Mucosa of rectum (tissue), 2 donors: ENCODE data around the gene HSPB6.

Experiments
- H3K27ac ChIP-seq, 2 donors: one replicate each; pipeline ENCODE4 v1.7.0; 2013; ENCODE audit warnings: inconsistent platforms in 2 of 2, low read depth in 2 of 2, low read length in 2 of 2
- H3K27me3 ChIP-seq, 2 donors: one replicate each; pipeline ENCODE4 v1.7.0; 2013; ENCODE audit warnings: low read length in 2 of 2; ENCODE audit not compliant: control insufficient read depth in 2 of 2, insufficient read depth in 2 of 2
- H3K36me3 ChIP-seq, 2 donors: one replicate each; pipeline ENCODE4 v1.7.0; 2013; ENCODE audit warnings: low read length in 2 of 2; ENCODE audit not compliant: control insufficient read depth in 2 of 2, insufficient read depth in 2 of 2
- H3K4me1 ChIP-seq, 2 donors: one replicate each; pipeline ENCODE4 v1.7.0; 2013; ENCODE audit warnings: low read length in 2 of 2, mild to moderate bottlenecking in 1 of 2; ENCODE audit not compliant: control insufficient read depth in 2 of 2, insufficient read depth in 2 of 2
- H3K4me3 ChIP-seq, 2 donors: one replicate each; pipeline ENCODE4 v1.7.0; 2013; ENCODE audit warnings: low read length in 2 of 2
- H3K9ac ChIP-seq, 2 donors: one replicate each; pipeline ENCODE4 v1.7.0; 2013; ENCODE audit warnings: low read length in 2 of 2, low read depth in 1 of 2, mild to moderate bottlenecking in 1 of 2
- H3K9me3 ChIP-seq, 2 donors: one replicate each; pipeline ENCODE4 v1.7.0; 2013; ENCODE audit warnings: low read length in 2 of 2; ENCODE audit not compliant: control insufficient read depth in 2 of 2
- donor health status: healthy.
- donor health status: Normal muscosa, but diverticular disease.

Gene HSPB6

DNA sequence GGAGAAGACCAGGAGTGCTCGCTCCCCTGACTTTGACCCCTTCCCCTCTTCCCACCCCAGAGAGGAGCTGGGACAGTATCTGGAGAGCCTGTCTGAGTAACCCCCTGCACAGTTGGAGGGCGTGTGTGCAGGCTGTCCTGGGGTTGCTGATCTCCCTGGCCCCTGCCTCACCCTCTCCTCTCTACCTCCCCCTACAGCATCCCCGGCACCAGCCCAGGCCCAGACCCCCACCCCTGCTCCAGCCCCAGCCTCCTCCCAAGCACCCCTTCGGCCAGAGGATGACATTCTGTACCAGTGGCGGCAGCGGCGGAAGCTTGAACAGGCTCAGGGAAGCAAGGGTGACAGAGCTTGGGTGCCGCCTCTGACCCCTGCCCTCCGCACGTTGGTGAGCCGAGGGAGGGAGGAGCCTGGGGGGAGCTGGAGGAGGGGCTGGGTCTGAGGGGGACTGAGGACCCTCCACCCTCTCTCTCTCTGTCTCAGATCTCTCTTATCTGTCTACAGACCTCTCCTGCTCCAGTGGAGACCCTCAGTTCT lies 9.8 kb upstream of the HSPB6 start:
- no peaks in the 10 kb centered on the region for H3K9me3 ChIP-seq
- H3K9ac ChIP-seq: no peak overlapping the region
- no peaks in the 10 kb centered on the region for H3K4me1 ChIP-seq
- H3K27me3 ChIP-seq: no peaks in the 10 kb centered on the region
- peaks cover 11 to 19% of the 10 kb centered on the region in 2 donors for H3K36me3 ChIP-seq
- no peak overlapping the region for H3K4me3 ChIP-seq
- no peak overlapping the region for H3K27ac ChIP-seq

DNA sequence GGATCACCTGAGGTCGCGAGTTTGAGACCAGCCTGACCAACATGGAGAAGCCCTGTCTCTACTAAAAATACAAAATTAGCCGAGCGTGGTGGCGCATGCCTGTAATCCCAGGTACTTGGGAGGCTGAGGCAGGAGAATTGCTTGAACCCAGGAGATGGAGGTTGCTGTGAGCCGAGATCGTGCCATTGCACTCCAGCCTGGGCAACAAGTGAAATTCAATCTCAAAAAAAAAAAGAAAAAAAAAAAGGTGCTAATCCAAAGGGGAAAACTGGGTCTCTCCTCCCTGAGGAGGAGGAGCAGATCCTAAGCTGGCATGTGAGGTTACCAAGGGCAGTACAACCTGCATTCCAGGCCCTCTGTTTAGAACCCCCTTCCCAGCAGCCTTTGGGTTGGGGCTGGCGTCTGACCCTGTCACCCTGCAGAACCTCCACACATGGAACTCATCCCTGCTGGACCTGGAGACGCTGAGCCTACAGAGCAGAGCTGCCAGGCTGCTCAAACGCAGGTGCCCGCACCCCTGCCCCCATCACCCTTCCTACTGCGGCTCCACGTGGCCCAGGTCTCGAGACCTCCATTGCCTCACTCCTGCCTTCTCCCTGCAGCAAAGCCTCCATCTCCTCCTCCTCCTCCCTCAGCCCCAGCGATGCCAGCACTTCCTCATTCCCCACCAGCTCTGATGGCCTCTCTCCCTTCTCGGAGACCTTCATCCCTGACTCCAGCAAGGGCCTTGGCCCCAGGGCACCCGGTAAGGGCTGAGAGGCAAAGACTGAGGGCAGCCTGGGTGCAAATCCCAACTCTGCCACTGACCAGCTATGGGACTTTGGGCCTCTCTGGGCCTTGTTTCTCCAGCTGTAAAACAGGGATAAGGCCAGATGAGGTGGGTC lies 7.8 kb upstream of the HSPB6 start:
- H3K27ac ChIP-seq: no peak overlapping the region
- no peak overlapping the region for H3K9ac ChIP-seq
- no peaks in the 10 kb centered on the region for H3K27me3 ChIP-seq
- no peaks in the 10 kb centered on the region for H3K4me1 ChIP-seq
- H3K4me3 ChIP-seq: no peak overlapping the region
- peaks cover 11 to 19% of the 10 kb centered on the region in 2 donors for H3K36me3 ChIP-seq
- H3K9me3 ChIP-seq: no peaks in the 10 kb centered on the region

DNA sequence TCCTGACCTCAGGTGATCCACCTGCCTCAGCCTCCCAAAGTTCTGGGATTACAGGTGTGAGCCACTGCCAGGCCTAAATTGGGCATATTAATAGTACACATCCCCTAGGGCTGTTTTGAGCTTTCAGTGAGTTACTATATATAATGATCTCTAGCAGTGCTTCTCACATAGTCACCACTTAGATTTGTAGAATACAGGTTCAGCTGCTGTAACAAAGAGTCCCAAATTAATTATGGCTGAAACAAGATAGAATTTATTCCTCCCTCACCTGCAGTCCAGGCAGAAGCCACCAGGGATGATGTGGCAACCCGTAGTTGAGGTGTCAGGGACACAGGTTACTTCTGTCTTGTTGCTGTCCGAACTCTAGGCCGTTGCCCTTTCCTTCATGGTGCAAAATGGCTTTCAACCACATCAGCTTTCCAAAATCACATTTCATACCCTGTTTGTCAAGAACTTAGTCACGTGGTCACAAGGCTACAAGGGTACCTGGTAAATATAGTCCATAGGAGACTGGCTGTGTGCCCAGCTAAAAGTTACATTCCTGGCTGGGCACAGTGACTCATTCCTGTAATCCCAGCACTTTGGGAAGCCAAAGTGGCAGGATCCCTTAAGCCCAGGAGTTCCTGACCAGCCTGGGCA lies 4.0 kb upstream of the HSPB6 start:
- no peak overlapping the region for H3K27ac ChIP-seq
- peaks cover 11 to 16% of the 10 kb centered on the region in 2 donors for H3K36me3 ChIP-seq
- H3K9ac ChIP-seq: no peak overlapping the region
- H3K4me3 ChIP-seq: no peak overlapping the region
- no peaks in the 10 kb centered on the region for H3K9me3 ChIP-seq
- peaks cover 0 to 3% of the 10 kb centered on the region in 2 donors for H3K27me3 ChIP-seq
- H3K4me1 ChIP-seq: peaks cover 19 to 20% of the 10 kb centered on the region in 2 donors

DNA sequence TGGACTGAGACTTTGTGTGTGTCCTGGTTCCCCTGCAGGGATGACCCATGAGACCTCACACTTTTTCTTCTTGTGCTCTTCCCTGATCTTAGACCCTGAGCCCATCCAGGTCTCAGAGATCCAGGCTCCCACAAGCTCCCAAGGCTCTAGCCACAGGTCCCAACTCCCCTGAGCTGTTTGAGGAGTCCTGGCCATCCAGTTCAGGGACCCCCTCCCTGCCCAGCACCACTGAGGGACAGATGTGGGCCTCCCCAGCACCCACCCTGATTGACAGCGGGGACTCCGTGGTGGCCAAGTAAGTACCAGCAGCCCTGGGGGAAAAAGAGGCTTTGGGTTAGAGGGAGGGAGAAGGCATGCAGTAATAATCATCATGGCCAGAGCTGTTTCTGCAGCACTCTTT lies 2.9 kb upstream of the HSPB6 start:
- peaks cover 0 to 3% of the 10 kb centered on the region in 2 donors for H3K27me3 ChIP-seq
- H3K4me1 ChIP-seq: peaks cover 28% of the 10 kb centered on the region in 2 donors
- H3K27ac ChIP-seq: no peak overlapping the region
- peaks cover 7 to 11% of the 10 kb centered on the region in 2 donors for H3K36me3 ChIP-seq
- H3K9me3 ChIP-seq: no peaks in the 10 kb centered on the region
- H3K9ac ChIP-seq: no peak overlapping the region
- no peak overlapping the region for H3K4me3 ChIP-seq

DNA sequence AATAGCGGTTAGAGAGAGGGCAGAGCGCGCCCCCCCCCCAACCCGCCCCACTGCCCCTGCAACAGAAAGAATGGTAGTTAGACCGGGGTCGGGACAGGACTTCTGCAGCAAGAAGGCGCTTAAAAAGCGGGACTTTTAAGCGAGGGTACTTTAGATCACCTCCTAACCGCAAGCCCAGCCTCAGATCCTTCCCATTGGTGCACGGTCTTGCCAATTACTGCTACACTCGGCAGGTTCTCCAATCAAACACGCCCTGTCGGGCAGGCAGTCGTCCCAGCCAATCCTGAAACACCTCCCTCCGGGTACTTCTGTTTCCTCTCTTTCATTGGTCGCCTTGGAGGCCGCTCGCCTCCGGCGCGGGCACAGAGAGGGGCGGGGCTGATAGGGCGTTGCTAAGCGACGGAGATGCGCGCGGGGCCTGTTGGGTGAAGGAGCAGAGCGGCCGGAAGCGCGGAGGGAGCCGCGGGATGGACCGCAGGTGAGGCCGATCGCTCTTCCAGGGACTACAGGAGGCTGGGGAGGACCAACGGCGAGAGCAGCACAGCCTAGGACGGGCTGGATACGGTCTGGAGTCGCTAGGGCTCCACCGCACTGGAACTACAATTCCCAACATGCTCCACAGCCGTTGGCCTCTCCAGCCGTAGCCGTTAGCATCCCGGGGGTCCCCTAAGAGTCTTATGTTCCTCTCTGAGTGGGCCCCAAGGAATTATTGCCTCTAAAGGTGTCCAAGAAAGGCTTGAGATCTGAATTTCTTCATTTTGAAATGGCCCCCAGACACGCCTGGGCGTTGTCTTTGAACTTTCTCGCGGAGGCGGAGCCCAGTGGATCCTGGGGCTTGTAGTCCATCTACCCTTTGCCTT lies 1.1 kb upstream of the HSPB6 start, which contains the start of gene PROSER3:
PROSER3 (plus strand) TSS at position 428 of the 860 bp plus-strand sequence; CDS start at position 468, 40 bp downstream.
- Histone ChIP-seq H3K36me3 (peaks cover 15 to 17% of the 10 kb centered on the region in 2 donors), H3K27me3 (peaks cover 0 to 3% of the 10 kb centered on the region in 2 donors), H3K4me1 (peaks cover 28% of the 10 kb centered on the region in 2 donors), H3K9ac (peak within 1 kb of the TSS; percentile 92), H3K4me3 (peak within 1 kb of the TSS; percentile 98 to 100), H3K27ac (peak within 1 kb of the TSS; percentile 94 to 97), H3K9me3 (no peaks in the 10 kb centered on the region)

DNA sequence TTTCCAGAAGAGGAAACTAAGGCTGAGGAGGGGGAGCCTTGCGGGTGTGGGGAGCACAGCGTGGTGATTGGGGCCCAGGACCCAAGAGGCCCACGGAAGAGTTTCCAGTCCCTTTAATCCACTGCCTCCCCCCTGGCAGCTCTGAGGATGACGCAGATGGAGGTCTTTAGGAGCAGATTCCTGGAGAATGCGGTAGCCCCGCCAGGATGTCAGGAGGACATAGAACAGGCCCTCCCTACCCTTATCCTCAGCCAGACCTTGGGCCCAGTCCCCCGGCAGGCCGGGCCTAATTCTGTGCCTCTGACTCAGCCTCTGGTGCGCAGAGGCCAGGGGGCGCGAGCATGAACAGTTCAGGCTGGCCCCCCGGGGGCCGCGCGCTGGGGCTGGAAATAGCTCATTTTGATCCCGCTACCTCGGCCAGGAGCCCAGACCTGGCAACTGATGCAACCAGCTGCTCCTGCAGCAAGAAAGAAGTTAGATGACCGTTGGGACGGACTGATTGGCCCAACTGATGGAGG lies 461 bp upstream of the HSPB6 start:
- Histone ChIP-seq H3K27me3 (peaks cover 0 to 3% of the 10 kb centered on the region in 2 donors), H3K9me3 (no peaks in the 10 kb centered on the region), H3K9ac (no peak overlapping the region), H3K36me3 (peaks cover 21 to 23% of the 10 kb centered on the region in 2 donors), H3K4me3 (peak overlapping the region; percentile 57 to 98), H3K27ac (peak overlapping the region; percentile 59 to 97), H3K4me1 (peaks cover 28% of the 10 kb centered on the region in 2 donors)

DNA sequence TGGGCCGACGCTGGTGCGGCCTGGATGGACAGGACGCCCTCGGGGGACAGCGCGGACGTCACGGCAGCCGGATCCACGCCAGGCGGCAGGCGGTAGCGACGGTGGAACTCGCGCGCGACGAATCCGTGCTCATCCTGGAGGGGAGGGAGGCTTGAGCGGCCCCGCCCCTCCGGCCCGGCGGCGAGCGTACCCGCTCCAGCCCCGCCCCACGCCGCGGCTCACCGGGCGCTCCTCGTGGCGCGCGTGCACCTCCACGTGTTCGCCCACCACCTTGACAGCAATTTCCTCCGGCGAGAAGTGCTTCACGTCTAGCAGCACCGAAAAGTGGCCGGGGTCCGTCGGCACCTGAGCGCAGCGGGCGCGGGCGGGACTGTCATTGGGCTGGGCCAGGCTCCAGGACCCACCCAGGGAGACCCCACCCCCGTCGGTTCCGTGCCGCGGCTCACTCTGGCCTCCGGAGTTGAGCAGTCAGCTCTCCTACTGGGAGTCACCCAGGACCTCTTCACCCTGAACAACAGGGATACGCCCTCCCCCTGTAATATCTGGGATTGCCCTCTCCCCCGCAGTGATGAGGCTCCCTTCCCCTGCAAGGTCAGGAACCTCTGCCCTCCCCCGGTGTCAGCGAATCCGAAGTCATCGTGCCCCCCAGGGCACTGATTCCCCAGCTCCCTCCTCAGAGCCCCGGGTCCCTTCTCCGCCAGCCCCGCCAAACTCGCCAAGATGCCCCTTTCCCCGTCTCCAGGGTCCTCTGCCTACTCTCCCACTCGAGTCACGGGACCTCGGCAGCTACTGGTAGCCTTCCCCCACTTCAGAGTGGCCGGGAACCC lies 1.1 kb downstream of the HSPB6 start:
- peak overlapping the region; percentile 47 for H3K9ac ChIP-seq
- H3K4me3 ChIP-seq: peak overlapping the region; percentile 48 to 56

DNA sequence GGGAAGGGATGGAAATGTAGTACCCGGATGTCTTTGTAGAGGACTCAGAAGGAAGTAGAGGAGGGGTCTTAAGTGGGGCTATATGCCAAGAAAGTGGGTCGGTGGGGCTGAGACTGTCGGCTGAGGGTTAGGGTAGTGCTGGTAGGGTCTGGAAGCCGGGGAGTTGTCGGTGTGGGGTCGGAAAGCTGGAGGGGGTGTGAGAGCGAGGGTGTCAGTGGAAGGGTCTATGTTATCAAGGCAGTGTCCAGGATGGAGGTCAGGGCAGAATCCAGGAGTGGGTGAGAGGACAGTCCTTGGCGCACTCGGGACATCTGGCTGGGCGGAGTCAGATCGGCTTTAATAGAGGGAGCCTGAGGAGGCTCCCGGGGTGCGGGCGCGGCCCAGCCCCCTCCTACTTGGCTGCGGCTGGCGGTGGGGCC lies 1.7 kb downstream of the HSPB6 start:
- peak overlapping the region; percentile 59 to 97 for H3K27ac ChIP-seq
- H3K9me3 ChIP-seq: no peaks in the 10 kb centered on the region
- H3K27me3 ChIP-seq: peaks cover 0 to 3% of the 10 kb centered on the region in 2 donors
- H3K4me1 ChIP-seq: peaks cover 28% of the 10 kb centered on the region in 2 donors
- H3K9ac ChIP-seq: peak overlapping the region in 1 of 2 donors; percentile 47
- H3K36me3 ChIP-seq: peaks cover 15 to 18% of the 10 kb centered on the region in 2 donors
- peak overlapping the region; percentile 48 to 56 for H3K4me3 ChIP-seq

More for the DNA sequence above, 1.1 kb downstream of the HSPB6 start:
- H3K36me3 ChIP-seq: peaks cover 15 to 18% of the 10 kb centered on the region in 2 donors
- peak overlapping the region; percentile 59 to 97 for H3K27ac ChIP-seq
- peaks cover 0 to 3% of the 10 kb centered on the region in 2 donors for H3K27me3 ChIP-seq
- no peaks in the 10 kb centered on the region for H3K9me3 ChIP-seq
- H3K4me1 ChIP-seq: peaks cover 28% of the 10 kb centered on the region in 2 donors
